ENCODE measurements around the gene CALM1. TPM values are rescaled to one million over a fixed set of nuclear protein-coding genes. Genes with fewer than 3 reads are reported as not detected.

CALM1 gene
- total and polyA plus RNA-seq, 3 donors from 2014 or later: 379 to 526 (median 428) TPM

- H3K27ac ChIP-seq: no peak overlapping the region
- no peak overlapping the region for H3K4me3 ChIP-seq
- H3K9me3 ChIP-seq: no peaks in the 10 kb centered on the region
- no peaks in the 10 kb centered on the region for H3K36me3 ChIP-seq (ENCODE audit: low read depth, missing control alignments)
- no peaks in the 10 kb centered on the region for H3K4me1 ChIP-seq
- intact Hi-C loops (cut with DNase I; ENCODE audit: low total_unique reads): no loop called here
- no peak for DNase-seq
- WGBS, 2 donors: 46 to 54% methylated on average over 7 of the region's 7 CpGs
- no peaks in the 10 kb centered on the region for H3K27me3 ChIP-seq
- TF ChIP-seq POLR2A (IDR thresholded peaks at IDR 0.05) (no peak), CTCF (IDR thresholded peaks at IDR 0.05) (no peak)
Observed at GRCh38 chr14:90416720-90417119, 19.9 kb downstream of the CALM1 start.

- no peak for DNase-seq
- Histone ChIP-seq H3K27ac (no peak overlapping the region), H3K9me3 (no peaks in the 10 kb centered on the region), H3K27me3 (no peaks in the 10 kb centered on the region), H3K36me3 (ENCODE audit: low read depth, missing control alignments) (no peaks in the 10 kb centered on the region), H3K4me3 (no peak overlapping the region), H3K4me1 (no peaks in the 10 kb centered on the region)
- TF ChIP-seq CTCF (IDR thresholded peaks at IDR 0.05) (no peak), POLR2A (IDR thresholded peaks at IDR 0.05) (no peak)
- 92 to 96% methylated on average over 2 of the region's 2 CpGs for WGBS, 2 donors
- intact Hi-C loops (cut with DNase I; ENCODE audit: low total_unique reads): no loop called here
Observed at GRCh38 chr14:90418053-90418452, 21.2 kb downstream of the CALM1 start.

GRCh38 chr14:90419200-90419599 lies 22.4 kb downstream of the CALM1 start:
- Histone ChIP-seq H3K4me1 (no peaks in the 10 kb centered on the region), H3K27me3 (no peaks in the 10 kb centered on the region), H3K27ac (no peak overlapping the region), H3K9me3 (no peaks in the 10 kb centered on the region), H3K4me3 (no peak overlapping the region), H3K36me3 (ENCODE audit: low read depth, missing control alignments) (no peaks in the 10 kb centered on the region)
- TF ChIP-seq POLR2A (IDR thresholded peaks at IDR 0.05) (no peak), CTCF (IDR thresholded peaks at IDR 0.05) (no peak)
- intact Hi-C loops (cut with DNase I; ENCODE audit: low total_unique reads): no loop called here
- 35 to 47% methylated on average over 11 to 12 of the region's 12 CpGs for WGBS, 2 donors
- peak; percentile 74 for DNase-seq

- Histone ChIP-seq H3K27me3 (no peaks in the 10 kb centered on the region), H3K4me3 (no peak overlapping the region), H3K27ac (no peak overlapping the region), H3K36me3 (ENCODE audit: low read depth, missing control alignments) (no peaks in the 10 kb centered on the region), H3K9me3 (no peaks in the 10 kb centered on the region), H3K4me1 (no peaks in the 10 kb centered on the region)
- intact Hi-C loops (cut with DNase I; ENCODE audit: low total_unique reads): no loop called here
- 88 to 89% methylated on average over 7 of the region's 7 CpGs for WGBS, 2 donors
- no peak for DNase-seq
- TF ChIP-seq CTCF (IDR thresholded peaks at IDR 0.05): no peak
- TF ChIP-seq POLR2A (IDR thresholded peaks at IDR 0.05): no peak
Observed at GRCh38 chr14:90421001-90421631, 24.3 kb downstream of the CALM1 start.

GRCh38 chr14:90421632-90422020 lies 24.8 kb downstream of the CALM1 start:
- 80 to 82% methylated on average over 3 of the region's 3 CpGs for WGBS, 2 donors
- TF ChIP-seq CTCF (IDR thresholded peaks at IDR 0.05): no peak
- no peak for TF ChIP-seq POLR2A (IDR thresholded peaks at IDR 0.05)

More at GRCh38 chr14:90421632-90422020, 24.8 kb downstream of the CALM1 start:
- no peak overlapping the region for H3K4me3 ChIP-seq
- H3K27me3 ChIP-seq: no peaks in the 10 kb centered on the region
- H3K4me1 ChIP-seq: no peaks in the 10 kb centered on the region
- H3K36me3 ChIP-seq (ENCODE audit: low read depth, missing control alignments): no peaks in the 10 kb centered on the region
- no peaks in the 10 kb centered on the region for H3K9me3 ChIP-seq
- DNase-seq: no peak
- no peak overlapping the region for H3K27ac ChIP-seq
- intact Hi-C loops (cut with DNase I; ENCODE audit: low total_unique reads): no loop called here

Data from testis (tissue), 3 donors.